WTC11 (cell line): Measurements from ENCODE around the gene DEFB118. TPM values are rescaled to one million over a fixed set of nuclear protein-coding genes. Genes with fewer than 3 reads are reported as not detected.
"Not testable (repeated sequence)": the region's sequence is repeated elsewhere in the genome, so short reads cannot be mapped to it uniquely, and the experiment has no call there.

ENCODE experiments used
- ATAC-seq: fragments of 200-7000 bp; cut with Tn5 transposase; 2 replicates; pipeline ENCODE4 v1.10.0; 2021; ENCODE audit warnings: mild to moderate bottlenecking, moderate library complexity
- CTCF ChIA-PET: fragments of 300-600 bp; sonication (Branson Sonifier 250); formaldehyde crosslinking; loops from one replicate; lab custom pipeline; 2021; ENCODE audit warnings: antibody characterized with exemption; lab: Charles Lee
- POLR2A ChIA-PET: fragments of 350-600 bp; sonication (Branson Sonifier 250); formaldehyde crosslinking; loops from one replicate; lab custom pipeline; 2021; ENCODE audit warnings: antibody characterized with exemption; lab: Charles Lee
- DNase-seq: peaks from one replicate; pipeline ENCODE4 v3.0.0; 2021; ENCODE audit warnings: low spot score
- H3K27ac Mint-ChIP-seq: 2 replicates; pipeline ENCODE4 v1.8.0; 2021; ENCODE audit warnings: mixed read lengths
- H3K27me3 Mint-ChIP-seq: 2 replicates; pipeline ENCODE4 v1.8.0; 2021; ENCODE audit warnings: low read depth, mild to moderate bottlenecking, moderate library complexity, mixed read lengths
- H3K36me3 Mint-ChIP-seq: 2 replicates; pipeline ENCODE4 v1.8.0; 2021; ENCODE audit warnings: mixed read lengths
- H3K4me1 Mint-ChIP-seq: 2 replicates; pipeline ENCODE4 v1.8.0; 2022; ENCODE audit warnings: mixed read lengths
- H3K4me3 Mint-ChIP-seq: 2 replicates; pipeline ENCODE4 v1.8.0; 2021; ENCODE audit warnings: mild to moderate bottlenecking, moderate library complexity, mixed read lengths
- H3K9me3 Mint-ChIP-seq: 2 replicates; pipeline ENCODE4 v1.8.0; 2021; ENCODE audit warnings: mixed read lengths
- CBFB ChIP-seq: sonication (generic); formaldehyde crosslinking; IDR thresholded peaks from 2 replicates; pipeline ENCODE4 v1.8.1; 2022; ENCODE audit warnings: mild to moderate bottlenecking, low read depth, missing genetic modification reagents
- CREM ChIP-seq: sonication (generic); formaldehyde crosslinking; IDR thresholded peaks from 2 replicates; pipeline ENCODE4 v1.8.1; 2022; ENCODE audit warnings: mild to moderate bottlenecking, missing genetic modification reagents, moderate library complexity
- ELF4 ChIP-seq: sonication (generic); formaldehyde crosslinking; IDR thresholded peaks from 2 replicates; pipeline ENCODE4 v1.8.1; 2022; ENCODE audit warnings: low read depth, mild to moderate bottlenecking, moderate library complexity, missing genetic modification reagents
- ESRRA ChIP-seq: sonication (generic); formaldehyde crosslinking; IDR thresholded peaks from 2 replicates; pipeline ENCODE4 v1.8.1; 2022; ENCODE audit warnings: mild to moderate bottlenecking, missing genetic modification reagents, borderline replicate concordance
- JAZF1 ChIP-seq: fragments of 250-450 bp; sonication (Bioruptor Pico); IDR thresholded peaks from 2 replicates; pipeline ENCODE4 v1.9.0; 2021; ENCODE audit warnings: moderate library complexity, mild to moderate bottlenecking, inconsistent platforms
- KAT7 ChIP-seq: sonication (generic); formaldehyde crosslinking; IDR thresholded peaks from 2 replicates; pipeline ENCODE4 v1.8.1; 2023; ENCODE audit warnings: missing genetic modification reagents, mild to moderate bottlenecking, borderline replicate concordance
- NR1H2 ChIP-seq: sonication (generic); formaldehyde crosslinking; IDR thresholded peaks from 2 replicates; pipeline ENCODE4 v1.9.0; 2021; ENCODE audit warnings: mild to moderate bottlenecking, moderate library complexity, missing genetic modification reagents
- RELA ChIP-seq: sonication (generic); formaldehyde crosslinking; IDR thresholded peaks from 2 replicates; pipeline ENCODE4 v1.8.1; 2022; ENCODE audit warnings: missing genetic modification reagents, mild to moderate bottlenecking, borderline replicate concordance
- SMAD4 ChIP-seq: sonication (generic); formaldehyde crosslinking; IDR thresholded peaks from 2 replicates; pipeline ENCODE4 v1.8.0; 2022; ENCODE audit warnings: mild to moderate bottlenecking, missing genetic modification reagents
- SP1 ChIP-seq: sonication (generic); formaldehyde crosslinking; conservative IDR thresholded peaks from 2 replicates; pipeline ENCODE4 v1.8.1; 2022; ENCODE audit warnings: missing genetic modification reagents
- TCF7 ChIP-seq: sonication (generic); formaldehyde crosslinking; IDR thresholded peaks from 2 replicates; pipeline ENCODE4 v1.8.0; 2022; ENCODE audit warnings: mild to moderate bottlenecking, low read depth, missing genetic modification reagents, moderate library complexity
- TEAD4 ChIP-seq: sonication (generic); formaldehyde crosslinking; IDR thresholded peaks from 2 replicates; pipeline ENCODE4 v1.8.0; 2022; ENCODE audit warnings: mild to moderate bottlenecking, missing genetic modification reagents
- ZNF263 ChIP-seq: sonication (generic); formaldehyde crosslinking; IDR thresholded peaks from 2 replicates; pipeline ENCODE4 v1.8.1; 2022; ENCODE audit warnings: low read depth, mild to moderate bottlenecking, moderate library complexity, missing genetic modification reagents
- ZNF396 ChIP-seq: fragments of 250-450 bp; sonication (Bioruptor Pico); IDR thresholded peaks from 2 replicates; pipeline ENCODE4 v1.8.0; 2021; ENCODE audit warnings: mild to moderate bottlenecking, moderate library complexity, borderline replicate concordance
- ZNF423 ChIP-seq: fragments of 250-450 bp; sonication (Bioruptor Pico); IDR thresholded peaks from 2 replicates; pipeline ENCODE4 v2.1.2; 2022; ENCODE audit warnings: mild to moderate bottlenecking, moderate library complexity
- total RNA-seq: library from RNA; stranded (reverse); gene quantifications from 3 replicates; pipeline ENCODE4 v1.2.3, GENCODE V29; 2021
- TF ChIP-seq, protein P1 (sequence below): sonication (generic); formaldehyde crosslinking; IDR thresholded peaks from 2 replicates; pipeline ENCODE4 v1.8.0; 2022; ENCODE audit warnings: missing genetic modification reagents
- TF ChIP-seq, protein P2 (sequence below): fragments of 200-600 bp; IDR thresholded peaks from 2 replicates; pipeline ENCODE4 v1.8.0; 2022; ENCODE audit warnings: antibody characterized with exemption
- TF ChIP-seq, protein P3 (sequence below): sonication (generic); formaldehyde crosslinking; IDR thresholded peaks from 2 replicates; pipeline ENCODE4 v1.8.0; 2022; ENCODE audit warnings: mild to moderate bottlenecking, missing genetic modification reagents
- TF ChIP-seq, protein P4 (sequence below): sonication (generic); formaldehyde crosslinking; IDR thresholded peaks from 2 replicates; pipeline ENCODE4 v1.8.1; 2022; ENCODE audit warnings: mild to moderate bottlenecking, moderate library complexity, missing genetic modification reagents
- TF ChIP-seq, protein P5 (sequence below): sonication (generic); formaldehyde crosslinking; IDR thresholded peaks from 2 replicates; pipeline ENCODE4 v1.8.1; 2023; ENCODE audit warnings: mild to moderate bottlenecking, missing genetic modification reagents
- TF ChIP-seq, protein P6 (sequence below): sonication (generic); formaldehyde crosslinking; IDR thresholded peaks from 2 replicates; pipeline ENCODE4 v1.8.1; 2023; ENCODE audit warnings: mild to moderate bottlenecking, missing genetic modification reagents, moderate library complexity

DEFB118 gene
- total RNA-seq, 1 experiment from 2014 or later: not detected

DNA sequence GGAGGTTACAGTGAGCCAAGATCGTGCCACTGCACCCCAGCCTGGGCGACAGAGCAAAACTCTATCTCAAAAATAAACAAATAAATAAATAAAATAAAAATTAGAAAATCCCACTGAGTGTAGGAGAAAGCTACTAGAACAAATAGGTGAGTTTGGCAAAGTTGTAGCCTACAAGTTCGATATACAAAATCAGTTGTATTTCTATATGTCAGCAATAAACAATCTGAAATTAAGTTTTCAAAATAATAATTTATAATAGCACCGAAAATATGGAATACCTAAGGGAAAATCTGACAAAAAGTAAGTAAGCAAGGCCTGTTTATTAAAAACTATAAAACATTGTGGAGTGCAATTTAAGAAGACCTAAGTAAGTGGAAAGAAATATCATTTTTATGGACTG lies 5.1 kb upstream of the DEFB118 start:
- TF ChIP-seq SP1 (CRISPR knock-in tag): no peak
- no peak for TF ChIP-seq SMAD4 (CRISPR knock-in tag)
- TF ChIP-seq ELF4 (CRISPR knock-in tag): no peak
- TF ChIP-seq RELA: no peak
- TF ChIP-seq, protein P1, sequence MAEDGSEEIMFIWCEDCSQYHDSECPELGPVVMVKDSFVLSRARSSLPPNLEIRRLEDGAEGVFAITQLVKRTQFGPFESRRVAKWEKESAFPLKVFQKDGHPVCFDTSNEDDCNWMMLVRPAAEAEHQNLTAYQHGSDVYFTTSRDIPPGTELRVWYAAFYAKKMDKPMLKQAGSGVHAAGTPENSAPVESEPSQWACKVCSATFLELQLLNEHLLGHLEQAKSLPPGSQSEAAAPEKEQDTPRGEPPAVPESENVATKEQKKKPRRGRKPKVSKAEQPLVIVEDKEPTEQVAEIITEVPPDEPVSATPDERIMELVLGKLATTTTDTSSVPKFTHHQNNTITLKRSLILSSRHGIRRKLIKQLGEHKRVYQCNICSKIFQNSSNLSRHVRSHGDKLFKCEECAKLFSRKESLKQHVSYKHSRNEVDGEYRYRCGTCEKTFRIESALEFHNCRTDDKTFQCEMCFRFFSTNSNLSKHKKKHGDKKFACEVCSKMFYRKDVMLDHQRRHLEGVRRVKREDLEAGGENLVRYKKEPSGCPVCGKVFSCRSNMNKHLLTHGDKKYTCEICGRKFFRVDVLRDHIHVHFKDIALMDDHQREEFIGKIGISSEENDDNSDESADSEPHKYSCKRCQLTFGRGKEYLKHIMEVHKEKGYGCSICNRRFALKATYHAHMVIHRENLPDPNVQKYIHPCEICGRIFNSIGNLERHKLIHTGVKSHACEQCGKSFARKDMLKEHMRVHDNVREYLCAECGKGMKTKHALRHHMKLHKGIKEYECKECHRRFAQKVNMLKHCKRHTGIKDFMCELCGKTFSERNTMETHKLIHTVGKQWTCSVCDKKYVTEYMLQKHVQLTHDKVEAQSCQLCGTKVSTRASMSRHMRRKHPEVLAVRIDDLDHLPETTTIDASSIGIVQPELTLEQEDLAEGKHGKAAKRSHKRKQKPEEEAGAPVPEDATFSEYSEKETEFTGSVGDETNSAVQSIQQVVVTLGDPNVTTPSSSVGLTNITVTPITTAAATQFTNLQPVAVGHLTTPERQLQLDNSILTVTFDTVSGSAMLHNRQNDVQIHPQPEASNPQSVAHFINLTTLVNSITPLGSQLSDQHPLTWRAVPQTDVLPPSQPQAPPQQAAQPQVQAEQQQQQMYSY (CRISPR knock-in tag): no peak
- TF ChIP-seq ESRRA (CRISPR knock-in tag): no peak
- TF ChIP-seq JAZF1 (CRISPR knock-in tag): no peak
- CTCF ChIA-PET: no interaction called here
- DNase-seq: no peak
- H3K27ac Mint-ChIP-seq: no peak overlapping the region
- no peak overlapping the region for H3K4me3 Mint-ChIP-seq
- peaks cover 14% of the 10 kb centered on the region for H3K27me3 Mint-ChIP-seq
- no peaks in the 10 kb centered on the region for H3K4me1 Mint-ChIP-seq
- no peak for ATAC-seq
- peaks cover 80% of the 10 kb centered on the region for H3K9me3 Mint-ChIP-seq
- peaks cover 48% of the 10 kb centered on the region for H3K36me3 Mint-ChIP-seq
- POLR2A ChIA-PET: no interaction called here

DNA sequence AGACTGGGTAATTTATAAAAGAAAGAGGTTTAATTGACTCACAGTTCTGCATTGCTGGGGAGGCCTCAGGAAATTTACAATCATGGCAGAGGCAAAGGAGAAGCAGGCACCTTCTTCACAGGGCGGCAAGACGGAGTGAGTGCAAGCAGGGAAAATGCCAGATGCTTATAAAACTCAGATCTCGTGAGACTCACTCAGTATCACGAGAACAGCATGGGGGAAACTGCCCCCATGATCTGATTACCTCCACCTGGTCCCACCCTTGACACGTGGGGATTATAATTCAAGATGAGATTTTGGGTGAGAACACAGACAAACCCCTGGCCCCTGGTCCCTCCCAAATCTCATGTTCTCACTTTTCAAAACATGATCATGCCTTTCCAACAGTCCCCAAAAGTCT lies 4.1 kb upstream of the DEFB118 start:
- CTCF ChIA-PET, H3K27ac Mint-ChIP-seq, POLR2A ChIA-PET, ATAC-seq, DNase-seq, H3K4me3 Mint-ChIP-seq, H3K4me1 Mint-ChIP-seq: not testable (repeated sequence)
- H3K27me3 Mint-ChIP-seq: peaks cover 18% of the 10 kb centered on the region
- H3K9me3 Mint-ChIP-seq: peaks cover 76% of the 10 kb centered on the region
- H3K36me3 Mint-ChIP-seq: peaks cover 46% of the 10 kb centered on the region

DNA sequence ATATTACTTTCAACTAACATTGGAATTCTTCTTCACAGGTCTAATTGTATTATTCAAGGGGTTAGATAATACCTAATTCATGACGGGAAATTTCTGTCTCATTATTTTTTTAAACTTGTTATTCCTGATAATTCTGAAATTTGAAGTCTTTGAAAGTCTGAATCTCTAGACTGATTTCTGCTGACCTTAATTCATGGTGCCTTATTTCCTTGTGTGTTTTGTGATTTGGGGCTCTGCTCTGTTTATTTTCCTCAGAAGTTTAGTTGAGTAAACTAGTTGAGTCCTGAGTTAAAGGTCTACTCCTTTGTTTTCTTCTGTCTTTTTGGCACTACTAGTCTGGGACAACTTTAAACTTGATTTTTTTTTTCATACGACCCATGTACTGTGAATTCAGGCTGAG lies 5.9 kb downstream of the DEFB118 start:
- H3K4me3 Mint-ChIP-seq: no peak overlapping the region
- peaks cover 15% of the 10 kb centered on the region for H3K27me3 Mint-ChIP-seq
- H3K9me3 Mint-ChIP-seq: peaks cover 93% of the 10 kb centered on the region
- ATAC-seq (no peak), DNase-seq (no peak)
- ChIA-PET CTCF (no interaction called here), POLR2A (no interaction called here)
- peaks cover 72% of the 10 kb centered on the region for H3K36me3 Mint-ChIP-seq
- no peak overlapping the region for H3K27ac Mint-ChIP-seq
- no peaks in the 10 kb centered on the region for H3K4me1 Mint-ChIP-seq
- TF ChIP-seq, protein P2, sequence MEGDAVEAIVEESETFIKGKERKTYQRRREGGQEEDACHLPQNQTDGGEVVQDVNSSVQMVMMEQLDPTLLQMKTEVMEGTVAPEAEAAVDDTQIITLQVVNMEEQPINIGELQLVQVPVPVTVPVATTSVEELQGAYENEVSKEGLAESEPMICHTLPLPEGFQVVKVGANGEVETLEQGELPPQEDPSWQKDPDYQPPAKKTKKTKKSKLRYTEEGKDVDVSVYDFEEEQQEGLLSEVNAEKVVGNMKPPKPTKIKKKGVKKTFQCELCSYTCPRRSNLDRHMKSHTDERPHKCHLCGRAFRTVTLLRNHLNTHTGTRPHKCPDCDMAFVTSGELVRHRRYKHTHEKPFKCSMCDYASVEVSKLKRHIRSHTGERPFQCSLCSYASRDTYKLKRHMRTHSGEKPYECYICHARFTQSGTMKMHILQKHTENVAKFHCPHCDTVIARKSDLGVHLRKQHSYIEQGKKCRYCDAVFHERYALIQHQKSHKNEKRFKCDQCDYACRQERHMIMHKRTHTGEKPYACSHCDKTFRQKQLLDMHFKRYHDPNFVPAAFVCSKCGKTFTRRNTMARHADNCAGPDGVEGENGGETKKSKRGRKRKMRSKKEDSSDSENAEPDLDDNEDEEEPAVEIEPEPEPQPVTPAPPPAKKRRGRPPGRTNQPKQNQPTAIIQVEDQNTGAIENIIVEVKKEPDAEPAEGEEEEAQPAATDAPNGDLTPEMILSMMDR: no peak
- TF ChIP-seq, protein P3, sequence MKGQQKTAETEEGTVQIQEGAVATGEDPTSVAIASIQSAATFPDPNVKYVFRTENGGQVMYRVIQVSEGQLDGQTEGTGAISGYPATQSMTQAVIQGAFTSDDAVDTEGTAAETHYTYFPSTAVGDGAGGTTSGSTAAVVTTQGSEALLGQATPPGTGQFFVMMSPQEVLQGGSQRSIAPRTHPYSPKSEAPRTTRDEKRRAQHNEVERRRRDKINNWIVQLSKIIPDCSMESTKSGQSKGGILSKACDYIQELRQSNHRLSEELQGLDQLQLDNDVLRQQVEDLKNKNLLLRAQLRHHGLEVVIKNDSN (CRISPR knock-in tag): no peak
- TF ChIP-seq CBFB: no peak
- TF ChIP-seq, protein P4, sequence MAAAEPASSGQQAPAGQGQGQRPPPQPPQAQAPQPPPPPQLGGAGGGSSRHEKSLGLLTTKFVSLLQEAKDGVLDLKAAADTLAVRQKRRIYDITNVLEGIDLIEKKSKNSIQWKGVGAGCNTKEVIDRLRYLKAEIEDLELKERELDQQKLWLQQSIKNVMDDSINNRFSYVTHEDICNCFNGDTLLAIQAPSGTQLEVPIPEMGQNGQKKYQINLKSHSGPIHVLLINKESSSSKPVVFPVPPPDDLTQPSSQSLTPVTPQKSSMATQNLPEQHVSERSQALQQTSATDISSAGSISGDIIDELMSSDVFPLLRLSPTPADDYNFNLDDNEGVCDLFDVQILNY (CRISPR knock-in tag): no peak
- TF ChIP-seq, protein P5, sequence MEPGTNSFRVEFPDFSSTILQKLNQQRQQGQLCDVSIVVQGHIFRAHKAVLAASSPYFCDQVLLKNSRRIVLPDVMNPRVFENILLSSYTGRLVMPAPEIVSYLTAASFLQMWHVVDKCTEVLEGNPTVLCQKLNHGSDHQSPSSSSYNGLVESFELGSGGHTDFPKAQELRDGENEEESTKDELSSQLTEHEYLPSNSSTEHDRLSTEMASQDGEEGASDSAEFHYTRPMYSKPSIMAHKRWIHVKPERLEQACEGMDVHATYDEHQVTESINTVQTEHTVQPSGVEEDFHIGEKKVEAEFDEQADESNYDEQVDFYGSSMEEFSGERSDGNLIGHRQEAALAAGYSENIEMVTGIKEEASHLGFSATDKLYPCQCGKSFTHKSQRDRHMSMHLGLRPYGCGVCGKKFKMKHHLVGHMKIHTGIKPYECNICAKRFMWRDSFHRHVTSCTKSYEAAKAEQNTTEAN (CRISPR knock-in tag): no peak
- TF ChIP-seq KAT7 (CRISPR knock-in tag): no peak
- no peak for TF ChIP-seq CREM (CRISPR knock-in tag)
- TF ChIP-seq ZNF396: no peak
- no peak for TF ChIP-seq ZNF263
- no peak for TF ChIP-seq ZNF423 (CRISPR knock-in tag)
- TF ChIP-seq NR1H2: no peak
- TF ChIP-seq, protein P6, sequence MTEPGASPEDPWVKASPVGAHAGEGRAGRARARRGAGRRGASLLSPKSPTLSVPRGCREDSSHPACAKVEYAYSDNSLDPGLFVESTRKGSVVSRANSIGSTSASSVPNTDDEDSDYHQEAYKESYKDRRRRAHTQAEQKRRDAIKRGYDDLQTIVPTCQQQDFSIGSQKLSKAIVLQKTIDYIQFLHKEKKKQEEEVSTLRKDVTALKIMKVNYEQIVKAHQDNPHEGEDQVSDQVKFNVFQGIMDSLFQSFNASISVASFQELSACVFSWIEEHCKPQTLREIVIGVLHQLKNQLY (CRISPR knock-in tag): no peak
- no peak for TF ChIP-seq TCF7 (CRISPR knock-in tag)
- no peak for TF ChIP-seq TEAD4
- TF ChIP-seq, protein P1 (CRISPR knock-in tag): no peak
